Astrocyte of the spinal cord (primary cell): ENCODE data around the gene PPP1R14D.

Experiments
- DNase-seq: peaks from one replicate; pipeline ENCODE4 v3.0.0; 2011; ENCODE audit warnings: low read depth, low spot score
- H3K4me3 ChIP-seq: 2 replicates; pipeline ENCODE4 v1.5.1; 2011; ENCODE audit warnings: low read depth, mild to moderate bottlenecking, low read length, moderate library complexity
- CTCF ChIP-seq: IDR thresholded peaks from 2 replicates; pipeline ENCODE4 v1.5.1; 2012; ENCODE audit warnings: low read depth, mild to moderate bottlenecking, low read length, inconsistent platforms
- in situ Hi-C: cut with HindIII; loops from 2 replicates; pipeline ENCODE4 v1.10.0; 2017; ENCODE audit warnings: low sequenced_read_pairs

PPP1R14D gene

GRCh38 chr15:40771242-40771641 lies 57.3 kb downstream of the PPP1R14D start:
- no peak for DNase-seq
- in situ Hi-C loops, result no loop called here
- TF ChIP-seq CTCF, result no peak
- H3K4me3 ChIP-seq, result no peak overlapping the region

DNA sequence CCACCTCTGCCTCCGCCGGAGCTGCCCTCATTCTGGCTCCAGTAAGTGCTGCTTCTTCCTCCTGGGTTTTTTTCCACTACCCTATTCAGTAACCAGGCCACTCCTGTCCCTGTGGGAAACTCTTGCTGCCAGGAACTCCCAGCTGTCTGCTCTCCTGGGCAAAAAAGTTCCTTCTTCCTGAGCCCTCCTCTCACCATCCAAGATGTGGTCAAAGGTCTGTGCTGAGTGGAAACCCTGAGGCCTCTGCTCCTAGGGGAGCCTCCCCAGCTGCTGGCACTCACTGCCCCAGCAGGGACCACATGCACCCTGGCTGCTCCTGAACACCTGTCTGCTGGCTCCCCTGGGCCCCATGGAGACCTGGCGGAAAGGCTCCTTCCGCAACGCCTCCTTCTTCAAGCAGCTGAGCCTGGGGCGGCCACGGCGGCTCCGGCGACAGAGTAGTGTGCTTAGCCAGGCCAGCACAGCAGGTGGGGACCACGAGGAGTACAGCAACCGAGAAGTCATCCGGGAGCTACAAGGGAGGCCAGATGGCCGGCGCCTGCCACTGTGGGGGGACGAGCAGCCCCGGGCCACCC lies 58.3 kb downstream of the PPP1R14D start:
- no peak overlapping the region for H3K4me3 ChIP-seq
- peak; percentile 24 for DNase-seq
- TF ChIP-seq CTCF, result no peak
- in situ Hi-C loops, result no loop called here

- H3K4me3 ChIP-seq, result no peak within 1 kb of the TSS
- peak; percentile 62 for DNase-seq
- in situ Hi-C loops, result no loop called here
- TF ChIP-seq CTCF, result no peak
Measured at GRCh38 chr15:40769274-40770146, 59.0 kb downstream of the PPP1R14D start, which contains the start of gene C15orf62. Gene C15orf62, plus strand, starts transcription at chr15:40769980. Its CDS starts 516 bp downstream, at chr15:40770496.

DNA sequence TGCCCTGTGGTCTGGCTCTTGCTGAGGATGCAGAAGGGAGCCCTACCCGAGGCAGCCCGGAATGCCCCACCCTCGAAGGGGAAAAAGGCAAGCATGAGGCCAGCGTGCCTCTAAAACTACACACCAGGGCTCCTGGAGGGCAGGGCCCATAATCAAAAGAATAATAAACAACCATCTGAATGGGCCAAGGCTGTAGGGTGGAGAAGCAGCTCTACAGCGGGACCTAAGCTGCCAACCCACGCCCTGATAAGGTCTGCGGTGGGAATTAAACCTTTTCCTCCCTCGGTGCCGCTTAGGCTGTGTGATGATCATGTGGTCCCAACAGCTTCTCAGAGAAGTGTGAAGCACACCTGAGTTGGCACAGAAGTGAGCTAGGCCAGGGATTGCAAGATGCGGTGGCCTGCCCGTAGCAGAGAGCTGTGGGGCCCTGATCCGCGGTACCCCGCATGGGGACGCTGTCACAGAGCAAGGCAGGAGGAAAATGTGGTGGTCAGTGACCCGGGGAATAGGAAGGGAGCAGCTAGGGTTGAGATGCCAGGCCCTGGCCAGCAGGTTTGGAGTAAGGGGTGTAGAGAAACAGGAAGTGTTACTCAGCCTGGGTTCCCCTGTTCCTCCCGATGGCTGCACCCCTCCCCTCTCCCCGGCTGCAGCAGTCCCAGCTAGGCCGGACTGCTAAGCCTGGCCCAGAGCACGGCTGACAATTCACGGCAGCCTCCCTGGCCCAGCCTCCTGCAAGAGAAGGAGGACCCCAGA lies 59.8 kb downstream of the PPP1R14D start:
- in situ Hi-C loops, result no loop called here
- no peak for DNase-seq
- no peak overlapping the region for H3K4me3 ChIP-seq
- TF ChIP-seq CTCF, result no peak

- no peak for TF ChIP-seq CTCF
- no peak for DNase-seq
- in situ Hi-C loops, result no loop called here
- no peak overlapping the region for H3K4me3 ChIP-seq
Measured at GRCh38 chr15:40767838-40768500, 60.5 kb downstream of the PPP1R14D start.
